GM21825 (cell line): ENCODE results near the gene MINDY1.
A peak's percentile ranks its signal among the peaks of the same experiment; 100 is the strongest.

Experiments used
- ATAC-seq: cut with Tn5 transposase; IDR thresholded peaks from one replicate; pipeline ENCODE4 v1.9.1; 2021; ENCODE audit warnings: mild to moderate bottlenecking, moderate library complexity; ENCODE audit not compliant: unreplicated experiment

MINDY1 gene

GRCh38 chr1:151012684-151013471, 6.2 kb upstream of the MINDY1 start:
- no peak for ATAC-seq

GRCh38 chr1:151011154-151011850, 4.6 kb upstream of the MINDY1 start:
- no peak for ATAC-seq

GRCh38 chr1:151010346-151010726, 3.6 kb upstream of the MINDY1 start:
- no peak for ATAC-seq

- no peak for ATAC-seq
These were observed 3.1 kb upstream of the MINDY1 start for GRCh38 chr1:151009674-151010345.

DNA sequence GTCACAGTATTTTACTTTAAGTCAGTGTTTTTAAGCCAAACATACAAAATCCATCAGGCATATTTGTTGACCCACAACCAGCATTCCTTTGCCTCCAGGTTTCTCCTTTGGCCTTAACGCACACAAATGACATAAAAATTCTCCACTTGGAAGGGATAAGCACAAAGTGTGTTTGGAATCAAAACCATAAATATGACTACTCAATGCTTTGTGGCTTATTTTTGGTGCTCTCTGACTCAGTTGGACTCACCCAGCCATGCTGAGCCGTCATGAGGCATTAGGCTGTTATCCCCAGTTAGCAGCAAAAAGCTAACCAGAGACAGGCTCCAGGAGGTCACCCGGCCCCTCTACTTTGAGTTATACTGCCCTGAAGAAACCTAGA, 2.5 kb upstream of the MINDY1 start:
- no peak for ATAC-seq

DNA sequence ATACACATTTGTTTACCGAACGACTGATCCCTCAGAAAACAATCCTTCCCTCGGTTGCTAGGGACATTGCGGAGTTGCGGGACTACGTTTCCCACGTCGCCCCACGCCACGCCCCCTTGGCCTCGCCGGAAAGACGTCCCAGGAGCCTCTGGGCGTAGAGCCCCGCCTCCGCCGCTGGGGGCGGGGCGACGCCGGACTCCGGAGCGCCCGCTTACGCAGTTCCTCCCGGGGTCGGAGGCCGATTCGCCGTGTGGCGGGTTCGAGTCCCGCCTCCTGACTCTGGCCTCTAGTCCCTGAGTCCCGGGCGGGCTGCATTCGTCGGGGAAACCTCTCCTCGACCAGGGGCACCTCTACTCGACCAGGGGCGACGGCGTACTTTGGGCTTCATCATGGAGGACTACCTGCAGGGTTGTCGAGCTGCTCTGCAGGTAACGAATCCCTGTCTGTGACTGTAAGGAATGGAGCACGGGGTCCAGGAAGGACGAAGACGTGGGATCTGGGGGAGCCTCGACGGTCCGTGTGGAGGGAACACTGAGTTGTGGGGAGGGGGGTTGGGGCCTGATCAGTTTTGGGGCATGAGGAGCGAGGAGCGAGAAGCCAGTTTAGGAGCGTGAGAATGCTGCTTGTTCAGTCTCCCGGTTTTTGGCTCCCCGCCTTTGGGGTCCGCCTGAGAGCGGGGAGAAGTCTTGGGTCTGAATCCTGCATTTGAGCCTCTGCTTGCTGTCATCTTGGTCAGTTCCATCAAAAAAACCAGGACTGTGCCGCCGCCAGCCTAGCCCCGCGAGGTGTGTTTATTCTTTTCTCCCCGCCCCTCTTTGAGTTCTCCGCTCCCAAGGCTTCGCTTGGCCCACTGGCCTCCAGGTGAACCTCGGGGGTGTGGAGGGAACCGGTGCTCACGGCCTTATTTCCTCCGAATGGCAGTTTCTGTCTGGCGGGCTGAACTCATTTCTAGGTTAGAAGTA, 1.8 kb upstream of the MINDY1 start, which contains the start of gene PRUNE1:
Gene PRUNE1, plus strand, starts transcription at position 206 of the 962 bp plus-strand sequence. Its CDS starts 184 bp downstream, at position 390.
- peak; percentile 65 for ATAC-seq

DNA sequence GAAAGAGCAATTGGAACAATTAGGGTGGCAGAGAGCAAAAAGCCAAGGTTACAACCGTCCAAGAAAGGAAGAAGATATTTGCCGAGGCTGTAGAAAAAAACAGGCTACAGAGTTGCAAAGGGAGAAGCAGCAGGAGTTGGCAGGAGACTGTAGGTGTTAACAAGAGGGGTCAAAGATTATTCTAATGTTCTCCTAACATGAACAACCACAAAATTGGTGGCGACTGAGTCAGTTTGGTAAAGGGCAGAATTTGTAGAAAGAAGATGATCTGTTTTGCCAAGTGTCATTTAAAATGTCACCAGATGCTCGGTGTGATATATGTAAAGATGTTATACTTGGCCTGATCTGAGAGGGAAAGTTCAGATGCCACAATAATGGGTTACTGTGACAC, 1.1 kb upstream of the MINDY1 start:
- no peak for ATAC-seq

GRCh38 chr1:151005729-151006319, 878 bp downstream of the MINDY1 start:
- ATAC-seq: no peak

DNA sequence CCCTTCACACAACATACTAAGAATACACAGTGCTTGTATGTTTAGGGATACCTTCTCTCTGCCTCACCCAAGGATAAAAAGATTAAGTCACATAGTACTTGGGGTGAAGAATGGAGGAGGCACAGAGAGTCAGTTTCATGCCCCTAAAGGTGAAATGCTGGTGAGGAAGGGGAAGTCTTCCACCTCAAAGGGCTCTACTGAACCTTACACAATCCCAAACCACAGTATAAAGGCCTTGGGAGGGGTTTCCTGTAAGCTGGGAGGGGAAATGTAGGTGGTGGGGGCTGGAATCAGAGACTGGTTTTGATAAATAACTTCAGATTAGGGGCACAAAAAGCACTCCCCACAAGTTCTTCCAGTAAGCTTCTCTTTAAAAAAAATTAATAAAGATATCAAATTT, 3.5 kb downstream of the MINDY1 start:
- ATAC-seq: no peak

- no peak for ATAC-seq
These were observed 4.1 kb downstream of the MINDY1 start for GRCh38 chr1:151002611-151003010.

DNA sequence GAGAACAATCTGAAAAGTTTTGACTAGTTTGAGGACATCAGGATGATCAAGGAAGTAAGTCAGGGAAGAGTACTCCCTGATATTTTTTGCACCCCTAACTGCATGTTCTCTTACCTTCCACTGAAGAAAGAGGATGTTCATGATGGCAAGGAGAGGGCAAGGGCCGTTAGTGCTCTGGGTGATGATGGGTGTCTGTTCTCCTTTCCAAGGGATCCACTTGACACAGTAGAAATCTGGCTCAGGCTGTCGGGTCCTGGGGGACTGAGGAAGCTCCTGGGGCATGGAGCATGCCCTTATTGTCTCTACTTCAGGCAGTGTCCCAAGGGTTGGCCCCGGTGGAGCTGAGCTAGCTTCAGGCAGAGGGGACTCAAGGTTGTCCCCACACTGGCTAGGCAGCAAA, 4.7 kb downstream of the MINDY1 start:
- ATAC-seq: no peak

- ATAC-seq: no peak
These were observed 5.1 kb downstream of the MINDY1 start for GRCh38 chr1:151001602-151002001.

GRCh38 chr1:151000408-151000807, 6.3 kb downstream of the MINDY1 start:
- no peak for ATAC-seq

GRCh38 chr1:150999926-151000325, 6.8 kb downstream of the MINDY1 start:
- no peak for ATAC-seq

GRCh38 chr1:150999051-150999674, 7.5 kb downstream of the MINDY1 start:
- ATAC-seq: no peak

GRCh38 chr1:150997949-150998348, 8.8 kb downstream of the MINDY1 start:
- ATAC-seq: no peak

DNA sequence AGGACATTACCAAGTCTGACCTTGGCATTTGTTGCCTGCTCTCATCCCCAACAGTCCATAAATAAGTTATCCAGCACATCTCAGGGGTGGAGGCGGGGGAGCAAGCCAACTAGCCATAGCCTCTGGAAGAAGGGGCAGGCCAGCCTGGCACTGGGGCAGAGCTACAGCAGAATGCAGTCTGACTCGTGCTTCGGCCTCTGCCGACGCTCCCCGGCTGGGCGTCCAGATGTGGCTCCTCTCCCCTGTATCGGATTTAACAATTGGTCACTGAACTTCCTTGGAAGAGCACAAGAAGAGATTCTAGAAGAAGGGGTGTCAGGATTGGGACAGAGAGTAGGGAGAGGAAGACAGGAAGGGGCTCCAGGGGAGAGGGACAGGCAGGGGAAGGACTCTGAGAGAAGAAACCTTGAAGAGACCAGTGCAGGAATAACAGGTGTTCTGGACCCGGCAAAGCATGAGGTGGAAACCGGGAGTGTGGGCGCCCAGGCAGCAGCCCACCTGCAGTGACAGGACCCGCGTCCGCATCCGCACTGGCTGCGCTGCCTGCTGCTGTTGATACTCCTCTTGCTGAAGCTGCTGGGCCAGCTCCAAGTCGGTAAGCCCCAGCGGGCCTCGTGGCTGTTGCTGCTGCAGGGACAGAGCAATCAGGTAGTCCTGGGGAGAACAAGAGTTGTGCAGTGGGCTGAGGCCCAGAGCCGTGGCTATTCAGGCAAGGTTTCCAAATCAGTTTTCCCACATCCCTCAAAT, 9.4 kb downstream of the MINDY1 start:
- ATAC-seq: no peak

- ATAC-seq: no peak
These were observed 10.8 kb downstream of the MINDY1 start for GRCh38 chr1:150995896-150996295.

DNA sequence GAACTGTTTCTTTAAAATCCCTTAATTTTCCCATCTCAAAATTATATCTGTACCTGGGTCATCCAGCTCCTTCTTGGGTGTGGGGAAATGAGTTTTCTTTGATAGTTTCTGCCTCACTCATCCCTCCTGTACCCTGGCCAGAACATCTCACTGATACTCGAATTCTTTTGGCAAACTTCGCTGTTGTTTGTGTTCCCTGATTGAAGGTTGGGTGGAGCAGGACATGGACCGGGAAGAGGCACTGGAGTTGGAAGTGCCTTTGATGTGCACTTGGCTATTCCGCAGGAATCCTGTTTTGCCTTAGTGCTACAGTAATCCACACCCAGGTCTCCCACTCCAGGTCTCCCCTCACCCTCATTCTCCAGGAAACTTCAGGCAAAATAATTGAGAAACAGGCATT, 11.2 kb downstream of the MINDY1 start:
- no peak for ATAC-seq
